Stimulated activated CD8-positive, alpha-beta memory T cell treated with anti-CD3 and anti-CD28 coated beads, Interleukin-15, amount 100 ng/mL, for 4 hours (primary cell): ENCODE results near the gene COG7.
"Not testable (repeated sequence)": the region's sequence is repeated elsewhere in the genome, so short reads cannot be mapped to it uniquely, and the experiment has no call there.

Source experiments
- DNase-seq, 2 donors: peaks; one replicate each; pipeline ENCODE4 v3.0.0-alpha.2; 2020; ENCODE audit warnings: low read depth in 2 of 2

Gene COG7

GRCh38 chr16:23385441-23385840, 67.5 kb downstream of the COG7 start:
- DNase-seq: no peak

- DNase-seq: no peak
Measured at GRCh38 chr16:23384878-23385277, 68.1 kb downstream of the COG7 start.

GRCh38 chr16:23383881-23384280, 69.1 kb downstream of the COG7 start:
- DNase-seq: no peak

GRCh38 chr16:23382279-23382678, 70.7 kb downstream of the COG7 start:
- no peak for DNase-seq

GRCh38 chr16:23381702-23382101, 71.3 kb downstream of the COG7 start:
- not testable (repeated sequence) for DNase-seq

GRCh38 chr16:23380501-23380951, 72.5 kb downstream of the COG7 start:
- DNase-seq: no peak

GRCh38 chr16:23379707-23380106, 73.3 kb downstream of the COG7 start:
- DNase-seq: no peak

GRCh38 chr16:23378921-23379320, 74.1 kb downstream of the COG7 start:
- no peak for DNase-seq

GRCh38 chr16:23378256-23378655, 74.7 kb downstream of the COG7 start:
- no peak for DNase-seq

- no peak for DNase-seq
Measured at GRCh38 chr16:23377071-23377931, 75.7 kb downstream of the COG7 start.

GRCh38 chr16:23375643-23376042, 77.3 kb downstream of the COG7 start:
- no peak for DNase-seq

- DNase-seq: no peak
Measured at GRCh38 chr16:23374721-23375510, 78.1 kb downstream of the COG7 start.

GRCh38 chr16:23373436-23374219, 79.4 kb downstream of the COG7 start:
- no peak for DNase-seq

- DNase-seq: no peak
Measured at GRCh38 chr16:23371368-23371767, 81.6 kb downstream of the COG7 start.

GRCh38 chr16:23369416-23369815, 83.6 kb downstream of the COG7 start:
- no peak for DNase-seq

GRCh38 chr16:23368469-23368868, 84.5 kb downstream of the COG7 start:
- no peak for DNase-seq

- no peak for DNase-seq
Measured at GRCh38 chr16:23367988-23368387, 85.0 kb downstream of the COG7 start.

- no peak for DNase-seq
Measured at GRCh38 chr16:23367564-23367963, 85.4 kb downstream of the COG7 start.

GRCh38 chr16:23366341-23366740, 86.6 kb downstream of the COG7 start:
- DNase-seq: not testable (repeated sequence)

- DNase-seq: no peak
Measured at GRCh38 chr16:23365602-23366240, 87.3 kb downstream of the COG7 start.

GRCh38 chr16:23362460-23363317, 90.3 kb downstream of the COG7 start:
- no peak for DNase-seq
